Epithelial cell of proximal tubule (primary cell): ENCODE data around the gene POC5. TPM values are rescaled to one million over a fixed set of nuclear protein-coding genes. Genes with fewer than 3 reads are reported as not detected.

ENCODE experiments used
- DNase-seq: peaks from one replicate; pipeline ENCODE4 v3.0.0-alpha.2; 2011; ENCODE audit warnings: low read depth
- H3K4me3 ChIP-seq: 2 replicates; pipeline ENCODE4 v1.5.1; 2011; ENCODE audit warnings: low read depth, mild to moderate bottlenecking, low read length
- total RNA-seq: library from RNA; depleted of rRNA; stranded (reverse); fragments of >200 nt; gene quantifications from 2 replicates; pipeline ENCODE4 v1.2.3, GENCODE V29; 2015
- TF ChIP-seq, protein P1 (sequence below): conservative IDR thresholded peaks from 2 replicates; pipeline ENCODE4 v1.5.1; 2012; ENCODE audit warnings: low read depth, mild to moderate bottlenecking, low read length

POC5 gene
- total RNA-seq, 1 donor from 2014 or later: 13.7 TPM

DNA sequence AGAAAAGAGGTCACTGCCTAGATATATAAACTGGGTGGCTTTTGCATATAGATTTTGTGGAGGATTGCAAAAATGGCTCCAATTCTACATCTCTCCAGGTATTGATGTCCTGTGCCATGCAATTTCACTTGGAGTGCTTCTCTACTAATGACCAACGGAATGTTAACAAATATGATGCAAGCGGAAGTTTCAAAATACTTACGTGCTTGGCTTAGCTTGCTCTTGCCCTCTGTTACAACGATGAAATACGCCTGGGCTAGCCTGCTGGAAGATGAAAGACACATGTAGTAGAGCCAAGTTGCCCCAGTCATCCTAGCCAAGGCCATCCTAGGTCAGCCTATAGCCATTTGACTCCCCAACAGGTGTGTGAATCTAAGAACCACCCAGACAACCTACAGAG, 3.6 kb upstream of the POC5 start:
- TF ChIP-seq, protein P1, sequence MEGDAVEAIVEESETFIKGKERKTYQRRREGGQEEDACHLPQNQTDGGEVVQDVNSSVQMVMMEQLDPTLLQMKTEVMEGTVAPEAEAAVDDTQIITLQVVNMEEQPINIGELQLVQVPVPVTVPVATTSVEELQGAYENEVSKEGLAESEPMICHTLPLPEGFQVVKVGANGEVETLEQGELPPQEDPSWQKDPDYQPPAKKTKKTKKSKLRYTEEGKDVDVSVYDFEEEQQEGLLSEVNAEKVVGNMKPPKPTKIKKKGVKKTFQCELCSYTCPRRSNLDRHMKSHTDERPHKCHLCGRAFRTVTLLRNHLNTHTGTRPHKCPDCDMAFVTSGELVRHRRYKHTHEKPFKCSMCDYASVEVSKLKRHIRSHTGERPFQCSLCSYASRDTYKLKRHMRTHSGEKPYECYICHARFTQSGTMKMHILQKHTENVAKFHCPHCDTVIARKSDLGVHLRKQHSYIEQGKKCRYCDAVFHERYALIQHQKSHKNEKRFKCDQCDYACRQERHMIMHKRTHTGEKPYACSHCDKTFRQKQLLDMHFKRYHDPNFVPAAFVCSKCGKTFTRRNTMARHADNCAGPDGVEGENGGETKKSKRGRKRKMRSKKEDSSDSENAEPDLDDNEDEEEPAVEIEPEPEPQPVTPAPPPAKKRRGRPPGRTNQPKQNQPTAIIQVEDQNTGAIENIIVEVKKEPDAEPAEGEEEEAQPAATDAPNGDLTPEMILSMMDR: no peak
- no peak for DNase-seq
- H3K4me3 ChIP-seq: no peak overlapping the region

DNA sequence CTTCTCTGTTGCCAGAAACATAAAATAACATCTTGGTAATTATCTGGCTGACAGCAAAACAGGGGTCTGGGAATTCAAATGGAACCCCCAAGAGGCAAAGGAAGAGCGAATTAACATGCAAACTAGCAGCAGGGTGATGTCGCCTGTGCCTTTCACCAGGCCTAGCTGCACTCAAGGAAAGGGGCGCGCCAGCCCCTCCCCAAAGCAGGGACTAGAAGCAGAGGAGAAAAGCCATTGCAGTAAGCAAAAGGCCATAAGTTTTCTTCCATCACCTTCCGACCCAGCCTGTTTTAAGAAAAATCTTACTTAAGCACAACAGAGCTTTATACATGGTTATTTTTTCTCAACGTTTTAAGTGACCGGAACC, 539 bp downstream of the POC5 start:
- peak overlapping the region; percentile 90 for H3K4me3 ChIP-seq
- TF ChIP-seq, protein P1: no peak
- DNase-seq: no peak

DNA sequence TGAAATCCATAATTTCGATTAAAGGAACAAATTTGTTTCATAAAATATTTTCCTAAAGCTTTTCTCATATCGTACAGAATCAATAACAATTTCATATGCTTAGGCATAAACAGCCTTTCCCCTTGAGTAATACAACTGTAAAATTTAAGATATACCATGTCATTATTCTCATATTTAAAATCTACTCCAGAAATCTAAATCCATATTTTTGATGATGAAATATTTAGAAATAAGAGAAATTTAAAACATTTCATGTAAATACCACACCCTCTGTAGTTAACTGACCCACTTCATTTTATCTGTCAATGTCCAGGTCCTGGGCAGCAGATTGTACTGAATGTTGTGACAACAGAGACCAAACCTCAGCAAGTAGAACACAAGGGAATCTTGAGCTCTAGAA, 5.1 kb downstream of the POC5 start:
- TF ChIP-seq, protein P1: no peak
- no peak for DNase-seq

DNA sequence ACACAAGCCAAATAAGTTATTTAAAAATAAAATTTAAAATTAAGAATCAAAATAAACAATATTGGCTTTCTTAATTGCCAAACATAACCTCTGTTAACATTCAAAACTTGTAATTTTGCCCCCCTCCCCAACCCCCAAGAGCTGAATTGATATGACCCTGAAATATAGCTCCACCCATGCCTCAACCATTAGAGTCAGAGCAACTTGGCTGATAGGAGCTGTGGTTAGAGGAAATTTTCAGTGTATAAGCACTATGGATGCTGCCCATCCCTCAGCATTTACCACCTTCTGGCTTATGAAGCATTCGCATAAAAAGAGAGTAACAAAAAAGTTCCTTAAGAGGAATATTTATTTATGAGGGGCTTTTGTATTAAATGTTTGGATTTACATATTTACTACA, 6.1 kb downstream of the POC5 start:
- no peak overlapping the region for H3K4me3 ChIP-seq
- TF ChIP-seq, protein P1: no peak
- DNase-seq: no peak

More for the DNA sequence above, 5.1 kb downstream of the POC5 start:
- no peak overlapping the region for H3K4me3 ChIP-seq

DNA sequence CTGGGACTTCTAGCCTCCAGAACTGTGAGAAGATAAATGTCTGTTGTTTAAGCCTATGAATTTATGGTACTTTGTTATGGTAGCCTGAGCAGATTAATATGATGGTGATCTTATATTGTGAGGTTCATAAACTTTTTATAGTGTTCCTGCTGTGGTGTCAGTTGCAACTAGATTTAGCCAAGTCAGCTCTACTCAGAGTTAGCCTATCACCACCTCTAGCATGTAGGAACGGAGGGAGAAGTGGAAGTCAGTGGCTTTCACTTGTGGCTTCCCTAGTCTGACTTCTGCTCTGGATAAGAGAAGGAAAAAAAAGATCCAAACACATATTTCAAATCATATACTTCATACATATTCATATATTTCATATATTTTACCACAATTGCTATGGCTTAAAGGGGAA, 6.6 kb downstream of the POC5 start:
- no peak for DNase-seq
- no peak overlapping the region for H3K4me3 ChIP-seq
- TF ChIP-seq, protein P1: no peak

DNA sequence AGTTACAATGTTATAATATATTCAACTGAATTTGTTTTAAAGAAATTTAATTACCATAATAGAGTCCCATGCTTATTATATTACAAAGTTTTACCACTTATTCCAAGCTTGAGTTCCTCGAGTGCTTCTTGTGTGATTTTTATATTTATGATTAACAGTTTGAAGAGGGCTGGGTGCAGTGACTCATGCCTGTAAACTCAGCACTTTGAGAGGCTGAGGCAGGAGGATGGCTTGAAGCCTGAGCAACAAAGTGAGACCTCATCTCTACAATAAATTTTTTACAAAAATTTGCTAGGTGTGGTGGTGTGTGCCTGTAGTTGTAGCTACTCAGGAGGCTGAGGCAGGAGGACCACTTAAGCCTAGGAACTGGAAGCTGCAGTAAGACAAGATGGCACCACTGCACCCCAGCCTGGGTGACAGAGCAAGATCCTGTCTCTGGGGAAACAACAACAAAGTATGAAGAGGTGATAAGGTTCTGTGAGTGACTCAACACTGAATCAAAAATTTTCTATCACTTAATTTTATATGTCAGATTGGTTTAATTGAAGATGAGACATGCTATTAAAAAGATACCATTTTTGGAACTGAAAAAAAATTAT, 9.2 kb downstream of the POC5 start:
- no peak overlapping the region for H3K4me3 ChIP-seq
- no peak for DNase-seq
- TF ChIP-seq, protein P1: no peak

DNA sequence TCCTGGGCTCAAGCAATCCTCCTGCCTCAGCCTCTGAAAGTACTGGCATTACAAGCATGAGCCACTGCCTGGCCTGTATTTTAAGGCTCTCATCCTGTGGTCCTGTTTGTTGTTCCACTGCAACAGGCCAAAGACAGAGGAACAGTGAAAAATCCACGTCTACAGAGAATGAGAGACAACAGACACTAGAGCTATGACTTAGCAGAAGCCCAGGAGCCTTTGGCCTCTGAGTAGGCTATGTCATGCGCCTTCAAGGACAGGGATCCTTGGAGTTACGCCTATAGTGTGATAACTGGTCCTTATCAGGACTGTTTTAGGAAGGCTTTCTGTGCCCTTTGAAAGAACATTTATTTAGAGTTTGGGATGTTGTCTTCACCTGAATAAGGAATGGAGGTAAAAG, 10.5 kb downstream of the POC5 start:
- no peak for DNase-seq
- TF ChIP-seq, protein P1: no peak

More for the DNA sequence above, 10.5 kb downstream of the POC5 start:
- H3K4me3 ChIP-seq: no peak overlapping the region
